Fibroblast of the aortic adventitia (primary cell): Measurements from ENCODE around the gene PLEKHG7. TPM values are rescaled to one million over a fixed set of nuclear protein-coding genes. Genes with fewer than 3 reads are reported as not detected.

ENCODE experiments used
- DNase-seq: peaks from one replicate; pipeline ENCODE4 v3.0.0-alpha.2; 2010; ENCODE audit warnings: low read depth
- H3K4me3 ChIP-seq: 2 replicates; pipeline ENCODE4 v1.5.1; 2011; ENCODE audit warnings: low read depth, mild to moderate bottlenecking, control low read depth, low read length, moderate library complexity
- CTCF ChIP-seq: IDR thresholded peaks from 2 replicates; pipeline ENCODE4 v1.5.1; 2011; ENCODE audit warnings: mild to moderate bottlenecking, low read length, control low read depth, inconsistent platforms; ENCODE audit not compliant: insufficient read depth
- total RNA-seq: library from RNA; depleted of rRNA; stranded (reverse); fragments of >200 nt; gene quantifications from 2 replicates; pipeline ENCODE4 v1.2.3, GENCODE V29; 2012; ENCODE audit warnings: low replicate concordance

The PLEKHG7 gene
- total RNA-seq, 1 donor = not detected

GRCh38 chr12:92732716-92733115, 29.9 kb downstream of the PLEKHG7 start:
- TF ChIP-seq CTCF = no peak
- no peak for DNase-seq
- no peak overlapping the region for H3K4me3 ChIP-seq

- DNase-seq = no peak
- TF ChIP-seq CTCF = no peak
- H3K4me3 ChIP-seq = no peak overlapping the region
Observed at GRCh38 chr12:92733181-92733580, 30.4 kb downstream of the PLEKHG7 start.

- H3K4me3 ChIP-seq = no peak overlapping the region
- no peak for DNase-seq
- TF ChIP-seq CTCF = no peak
Observed at GRCh38 chr12:92733661-92734060, 30.9 kb downstream of the PLEKHG7 start.

DNA sequence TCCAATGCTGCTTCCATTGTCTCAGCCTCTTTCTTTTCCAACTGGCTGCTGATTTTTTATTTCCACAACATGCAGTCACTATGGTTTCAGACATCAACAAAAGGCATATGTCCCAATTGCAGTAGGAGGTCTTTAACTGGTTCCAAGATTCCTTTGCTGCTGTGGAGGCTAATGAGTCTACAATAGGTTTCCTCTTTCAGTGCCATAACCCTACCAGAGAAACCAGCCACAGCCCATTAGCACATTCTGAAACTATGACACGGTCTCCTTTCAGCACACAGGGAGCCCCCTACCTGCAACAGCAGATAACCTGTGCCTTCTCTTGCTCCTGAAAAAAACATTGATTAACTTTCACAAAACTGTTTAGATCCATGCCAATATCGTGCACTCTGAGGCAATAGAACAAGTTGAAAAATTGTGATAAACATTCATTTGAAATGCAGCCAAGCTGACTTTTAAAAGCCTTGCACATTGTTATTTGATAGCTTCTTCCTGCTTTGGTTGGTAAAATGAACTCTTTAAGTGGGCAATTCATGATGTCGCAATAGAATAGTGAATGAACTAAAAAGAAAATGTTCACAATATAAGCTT, 32.4 kb downstream of the PLEKHG7 start:
- no peak overlapping the region for H3K4me3 ChIP-seq
- peak; percentile 92 for DNase-seq
- TF ChIP-seq CTCF = no peak

DNA sequence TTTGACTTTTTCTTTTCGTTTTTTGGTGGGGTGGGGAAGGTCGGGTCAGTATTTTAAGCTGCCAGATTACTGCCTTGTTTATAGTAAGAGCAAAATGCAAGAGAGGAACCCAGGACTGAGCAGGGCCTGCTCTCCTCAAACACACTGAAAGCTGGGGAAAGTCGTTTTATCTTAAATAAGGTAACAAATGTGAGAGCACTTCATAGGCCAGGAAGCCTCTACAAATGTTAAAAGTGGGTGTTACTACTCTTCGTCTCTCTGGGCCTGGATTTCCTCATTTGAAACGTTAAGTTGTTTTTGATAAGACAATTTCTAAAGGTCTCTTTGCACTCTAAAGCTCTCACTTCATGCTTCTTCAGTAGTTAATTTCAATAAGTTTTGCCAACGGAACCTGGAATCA, 33.8 kb downstream of the PLEKHG7 start:
- no peak for TF ChIP-seq CTCF
- DNase-seq = no peak
- no peak overlapping the region for H3K4me3 ChIP-seq

DNA sequence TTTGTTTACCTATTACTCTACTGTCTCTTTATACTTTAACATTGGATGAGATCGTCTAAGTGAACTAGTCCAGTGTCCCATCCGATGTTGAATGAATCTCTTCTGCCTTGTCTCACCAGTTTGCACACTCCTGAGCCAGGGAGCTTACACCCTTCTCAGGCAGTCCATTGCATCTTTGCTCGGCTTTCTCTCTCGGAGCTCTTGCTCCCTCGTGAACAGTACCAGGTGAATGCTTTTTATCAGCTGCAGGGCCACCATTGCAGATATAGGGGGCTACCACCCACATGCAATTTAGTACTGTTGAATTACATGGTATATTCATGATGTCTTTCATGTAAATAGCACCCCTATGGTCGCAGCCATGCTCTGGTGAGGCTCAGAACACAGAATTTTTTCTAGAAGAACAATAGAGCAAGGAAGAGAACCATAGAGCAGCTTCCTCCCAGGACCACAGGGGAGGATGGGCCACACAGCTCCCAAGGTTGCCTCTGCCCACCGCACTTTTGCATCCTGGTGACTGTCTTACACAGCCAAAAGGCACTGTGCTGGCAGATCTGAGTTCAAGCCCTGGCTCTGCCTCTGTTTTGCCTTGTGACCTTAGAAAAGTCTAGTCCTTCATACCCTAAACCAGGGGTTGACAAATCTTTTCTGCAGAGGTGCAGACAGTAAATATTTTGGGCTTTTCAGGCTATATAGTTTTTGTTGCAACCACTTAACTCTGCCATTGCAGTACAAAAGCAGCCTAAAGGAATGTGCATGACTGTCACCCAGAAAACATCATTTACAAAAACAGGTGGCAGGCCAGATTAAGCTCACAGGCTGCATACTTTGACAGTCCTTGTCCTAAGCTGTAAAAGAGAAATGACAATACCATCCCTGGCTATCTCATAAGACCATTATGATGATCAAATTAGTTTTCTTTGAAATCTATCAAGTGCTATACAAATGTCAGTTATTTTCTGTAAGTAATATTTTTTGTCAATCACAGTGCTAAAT, 35.4 kb downstream of the PLEKHG7 start:
- no peak for TF ChIP-seq CTCF
- H3K4me3 ChIP-seq = no peak overlapping the region
- DNase-seq = no peak
